ENCODE measurements around the gene CXCR5.

CXCR5 gene

DNA sequence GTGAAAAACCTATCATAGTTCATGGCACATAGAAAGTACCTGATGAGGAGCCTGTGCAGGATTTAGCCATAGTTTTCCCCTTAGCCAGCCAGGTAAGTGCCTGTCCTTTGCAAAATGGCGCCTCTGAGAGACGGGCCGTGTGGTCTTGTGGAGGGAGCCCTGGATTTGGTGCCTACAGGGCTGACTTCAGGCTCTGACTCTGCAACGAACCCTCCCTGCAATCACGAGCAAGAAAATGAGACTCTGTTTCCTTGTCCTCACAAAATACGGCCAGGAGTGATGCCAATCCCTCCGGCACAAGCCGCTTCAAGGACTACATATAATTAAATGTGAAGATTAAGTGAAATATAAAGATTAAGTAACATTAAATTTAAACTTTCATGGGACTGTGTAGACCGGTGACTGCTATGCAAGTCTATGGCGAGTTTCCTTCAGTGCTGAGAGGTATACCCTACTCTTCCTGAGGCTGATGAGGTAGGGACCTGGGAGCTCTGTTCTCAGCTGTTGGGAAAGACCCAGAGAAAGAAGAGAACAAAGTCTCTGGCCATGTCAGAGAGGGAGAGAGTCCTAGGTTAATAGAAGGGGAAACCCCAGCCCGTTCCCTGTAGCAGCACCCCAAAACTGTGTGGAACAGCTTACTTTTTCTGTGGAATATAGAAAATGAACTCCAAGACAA, 6.1 kb upstream of the CXCR5 start:
- no peak for DNase-seq

- no peak for DNase-seq
Measured at GRCh38 chr11:118878163-118878563, 5.5 kb upstream of the CXCR5 start.

DNA sequence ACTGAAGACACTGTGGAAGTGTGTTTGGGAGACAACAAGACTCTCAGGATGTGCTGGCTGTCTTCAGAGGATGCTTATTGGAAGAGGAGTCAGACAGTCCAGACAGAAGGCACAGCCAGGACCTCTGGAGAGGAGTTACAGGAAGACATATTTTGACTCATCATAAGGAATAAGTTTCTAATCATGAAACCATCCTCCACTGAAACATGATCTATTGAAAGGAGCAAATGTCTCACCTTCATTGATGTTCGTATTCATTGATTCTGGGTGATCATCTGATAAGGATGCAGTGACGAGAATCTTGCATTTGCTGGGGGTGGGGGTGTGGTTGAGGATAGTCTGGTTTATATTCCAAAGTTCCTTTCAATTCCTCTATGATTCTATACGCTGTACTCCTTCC, 2.5 kb upstream of the CXCR5 start:
- DNase-seq: no peak

DNA sequence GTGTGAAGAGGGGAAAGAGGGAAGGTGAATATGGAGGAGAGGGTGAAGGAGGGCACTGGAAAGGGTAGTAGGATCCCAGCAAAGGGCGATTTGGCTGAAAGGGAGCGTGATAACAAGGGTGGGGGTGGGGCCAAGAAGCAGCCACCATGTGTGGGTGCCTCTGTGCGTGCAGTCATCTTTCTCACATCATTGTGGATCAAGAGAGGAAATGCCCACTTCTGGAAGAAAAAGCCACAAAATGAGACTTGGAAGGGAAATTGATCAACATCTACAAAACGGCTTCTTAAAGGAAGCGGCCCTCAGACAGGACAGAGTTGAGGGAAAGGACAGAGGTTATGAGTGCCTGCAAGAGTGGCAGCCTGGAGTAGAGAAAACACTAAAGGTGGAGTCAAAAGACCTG, 1.2 kb upstream of the CXCR5 start:
- no peak for DNase-seq

- DNase-seq: no peak
Measured at GRCh38 chr11:118883004-118883367, 706 bp upstream of the CXCR5 start.

DNA sequence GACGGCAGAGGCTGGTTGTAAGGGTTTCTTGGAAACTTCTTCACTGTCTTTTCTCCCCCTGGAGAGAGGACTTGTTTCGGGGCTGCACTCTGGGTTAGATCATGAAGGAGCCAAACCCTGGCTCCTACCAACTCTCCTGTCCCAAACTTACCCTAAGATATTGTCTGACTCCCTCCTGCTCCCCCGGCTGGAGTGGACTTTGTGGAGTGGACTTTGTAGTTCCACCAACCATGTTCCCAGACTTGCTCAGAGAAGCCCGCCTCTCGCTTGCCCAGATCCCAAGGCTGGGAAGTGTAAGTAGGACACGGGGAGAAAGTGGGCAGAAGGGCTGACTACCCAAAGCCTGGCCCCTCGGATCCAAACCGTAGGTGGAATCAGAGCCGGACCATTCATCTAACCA, 1.2 kb downstream of the CXCR5 start:
- DNase-seq: no peak

- no peak for DNase-seq
Measured at GRCh38 chr11:118885319-118885718, 1.6 kb downstream of the CXCR5 start.

- DNase-seq: no peak
Measured at GRCh38 chr11:118885831-118886565, 2.3 kb downstream of the CXCR5 start.

- DNase-seq: no peak
Measured at GRCh38 chr11:118886681-118887111, 3.0 kb downstream of the CXCR5 start.

- no peak for DNase-seq
Measured at GRCh38 chr11:118887206-118887605, 3.5 kb downstream of the CXCR5 start.

DNA sequence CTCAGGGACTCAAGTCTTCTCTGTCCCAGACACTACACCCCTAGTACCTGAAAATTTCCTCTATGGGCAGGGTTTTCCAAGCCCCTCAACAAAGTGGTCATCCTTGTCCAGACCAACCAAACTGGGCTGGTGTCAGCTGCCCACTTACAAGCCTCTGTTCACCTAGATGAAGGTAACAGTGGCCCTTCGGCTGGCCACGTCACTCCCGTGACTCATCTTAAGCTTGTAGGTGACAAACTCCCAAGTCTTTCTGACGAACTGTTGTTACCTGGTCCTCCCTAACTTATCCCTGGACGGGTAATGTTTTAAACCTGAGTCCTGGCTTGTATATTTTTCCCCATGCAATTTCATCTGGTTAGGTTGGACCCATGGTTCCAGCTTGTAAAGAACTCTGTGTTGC, 4.7 kb downstream of the CXCR5 start:
- DNase-seq: no peak

DNA sequence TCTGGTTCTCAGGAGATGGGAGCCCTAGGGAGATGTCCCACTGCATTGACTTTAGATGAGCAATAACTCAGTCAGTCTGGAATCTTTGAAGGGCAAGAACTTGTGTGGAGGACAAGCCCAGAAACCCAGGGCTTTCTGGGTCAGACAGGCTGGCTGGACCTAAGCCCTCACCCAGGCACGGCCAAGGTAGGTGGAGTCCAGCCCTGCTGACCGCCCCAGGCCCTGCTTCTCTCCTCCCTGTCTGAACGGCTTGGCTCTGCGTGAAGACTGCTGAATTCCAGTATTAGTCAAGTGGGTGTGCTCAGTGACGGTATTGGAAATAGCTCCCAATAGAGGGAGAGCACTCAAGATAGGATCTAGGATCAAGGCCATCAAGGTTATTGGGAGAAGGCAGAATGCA, 6.1 kb downstream of the CXCR5 start:
- no peak for DNase-seq

DNA sequence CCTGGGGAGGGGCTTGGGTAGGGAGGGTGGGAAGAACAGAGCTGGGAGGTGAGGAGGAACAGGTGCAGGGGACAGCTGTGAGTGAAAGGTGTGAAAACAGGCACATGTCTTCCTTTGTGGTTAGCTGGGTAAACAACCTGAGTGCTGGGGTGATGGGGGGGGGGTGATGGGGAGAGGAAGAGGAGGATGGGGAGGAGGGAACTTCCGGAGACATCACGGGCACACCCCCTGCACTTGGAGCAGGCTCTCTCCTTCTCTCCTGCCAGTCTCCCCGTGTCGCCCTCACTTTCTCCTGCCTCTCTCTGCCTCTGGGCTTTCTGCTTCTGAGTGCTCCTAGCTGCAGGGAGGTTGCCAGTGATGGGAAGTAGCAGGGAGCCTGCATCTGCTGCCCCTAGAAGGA, 8.8 kb downstream of the CXCR5 start:
- no peak for DNase-seq

DNA sequence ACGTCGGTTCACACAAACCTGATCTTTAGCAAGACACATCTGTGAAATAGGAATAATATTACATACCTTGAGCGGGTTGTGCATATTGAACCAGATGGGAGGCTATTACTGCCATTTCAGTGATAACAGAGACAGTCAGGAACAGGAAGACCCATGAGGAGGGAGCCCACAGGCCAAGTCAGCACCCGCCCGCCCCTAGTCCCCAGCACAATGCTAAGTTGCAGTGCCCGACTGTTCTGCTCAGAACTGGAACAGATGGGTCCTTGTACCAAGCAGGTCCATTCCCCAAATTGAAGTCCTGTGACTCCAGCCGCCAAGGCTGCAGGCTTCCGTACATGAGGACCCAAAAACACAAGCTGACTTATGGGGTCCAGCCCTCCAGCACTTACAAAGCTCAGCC, 9.3 kb downstream of the CXCR5 start:
- no peak for DNase-seq

- DNase-seq: no peak
Measured at GRCh38 chr11:118893662-118894061, 10.0 kb downstream of the CXCR5 start.

- DNase-seq: no peak
Measured at GRCh38 chr11:118894192-118894591, 10.5 kb downstream of the CXCR5 start.

GRCh38 chr11:118895093-118896039, 11.7 kb downstream of the CXCR5 start:
- DNase-seq: no peak

GRCh38 chr11:118896472-118896913, 12.8 kb downstream of the CXCR5 start:
- DNase-seq: no peak

DNA sequence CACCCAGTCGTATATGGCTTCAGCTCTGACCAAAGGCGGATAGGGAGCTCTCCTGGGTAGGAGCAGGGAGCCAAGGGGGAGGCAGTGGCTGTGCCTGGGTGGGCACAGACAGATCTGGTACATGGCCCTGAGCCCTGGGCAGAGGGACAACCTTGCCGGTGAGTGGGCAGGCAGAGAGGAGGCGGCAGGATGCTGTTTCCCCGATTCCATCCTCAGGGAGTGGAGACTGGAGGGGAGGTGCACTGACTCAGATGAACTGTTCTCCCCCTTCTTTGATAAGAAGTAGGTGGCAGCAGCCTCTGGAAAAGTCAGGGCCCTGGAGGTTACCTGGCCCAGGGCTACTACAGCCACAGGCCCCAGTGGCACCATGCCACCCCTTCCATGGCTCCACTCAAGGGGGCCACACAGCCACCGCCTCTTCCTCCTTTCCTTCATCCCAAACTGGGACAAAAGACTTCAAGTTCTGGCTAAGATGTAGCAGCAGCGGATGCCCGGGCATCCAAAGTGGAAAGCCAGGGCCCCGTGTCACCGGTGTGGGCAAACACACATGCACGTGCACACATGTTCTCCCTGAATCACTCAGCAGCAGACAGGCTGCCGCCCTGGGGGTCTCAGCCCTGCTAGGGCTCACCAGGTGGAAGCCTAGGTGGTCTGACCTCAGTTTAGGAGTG, 13.4 kb downstream of the CXCR5 start:
- no peak for DNase-seq

DNA sequence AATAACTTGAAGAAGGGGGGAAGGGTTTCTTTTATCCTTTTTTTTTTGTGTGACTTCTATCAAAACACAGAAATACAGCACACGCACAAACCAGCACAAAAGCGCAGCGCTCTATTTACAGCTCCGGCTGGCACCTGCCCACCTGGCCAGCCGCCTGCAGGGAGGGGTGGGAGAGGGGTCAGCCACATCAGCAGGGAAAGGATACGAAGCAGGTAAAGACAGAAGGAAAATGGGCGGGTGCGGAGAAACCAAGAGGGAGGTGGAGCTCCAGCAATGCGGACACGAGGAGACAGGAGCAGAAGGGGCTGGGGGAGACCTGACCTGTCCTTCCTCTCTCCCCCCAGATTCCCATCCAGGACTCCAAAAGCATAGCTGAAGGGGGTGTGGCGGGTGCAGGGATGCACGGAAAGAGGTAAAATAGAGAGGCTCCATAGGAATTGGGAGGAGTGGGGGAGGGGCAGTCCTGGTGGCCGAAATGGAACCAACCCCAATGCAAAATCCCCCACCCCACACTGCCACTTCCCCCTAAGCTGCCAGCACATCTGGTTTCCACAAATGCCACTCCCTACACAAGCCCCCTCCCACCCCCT, 14.1 kb downstream of the CXCR5 start:
- no peak for DNase-seq

DNA sequence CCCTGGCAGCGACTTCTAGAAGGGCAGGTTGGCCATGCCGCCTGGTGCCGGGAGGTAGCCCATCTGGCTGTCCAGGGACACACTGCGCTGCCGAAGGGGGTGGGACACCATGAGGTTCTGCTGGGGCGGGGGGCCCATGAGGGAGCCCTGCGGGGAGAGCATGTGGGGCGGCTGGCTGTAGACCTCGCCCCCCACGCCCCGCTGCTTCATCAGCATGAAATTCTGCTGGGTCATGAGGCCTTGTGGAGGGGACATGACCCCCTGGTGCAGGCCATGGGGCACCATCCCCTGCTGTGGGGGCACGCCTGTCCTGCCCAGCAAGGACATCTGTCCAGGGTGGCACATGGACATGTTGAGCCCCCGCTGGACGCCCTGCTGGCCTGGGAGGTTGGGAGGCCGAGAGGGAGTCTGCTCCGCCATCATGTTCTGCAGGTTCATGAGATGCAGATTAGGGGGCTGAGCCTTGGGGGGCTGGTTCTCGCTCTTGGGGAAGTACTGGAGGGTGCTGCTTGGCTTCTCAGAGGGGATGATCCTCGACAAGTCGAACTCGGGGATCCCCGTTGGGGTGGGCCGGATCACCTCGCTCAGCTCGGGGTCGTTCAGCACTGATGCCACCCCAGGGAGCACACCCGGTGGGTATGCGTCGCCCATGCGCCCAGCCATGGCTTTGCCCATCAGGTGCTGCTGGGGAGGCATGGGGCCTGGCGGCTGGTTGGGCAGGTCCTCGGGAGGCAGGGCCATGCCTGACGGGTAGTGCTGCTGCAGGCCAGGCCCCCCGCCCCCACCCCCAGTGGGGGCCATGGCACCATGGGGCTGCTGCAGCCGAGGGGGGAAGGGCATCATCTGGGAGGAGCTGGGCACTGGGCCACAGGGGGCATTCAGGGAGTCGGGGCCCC, 15.0 kb downstream of the CXCR5 start:
- no peak for DNase-seq

GRCh38 chr11:118899296-118899688, 15.6 kb downstream of the CXCR5 start:
- DNase-seq: no peak
